ENCODE data around the gene EXOC4.

Gene EXOC4

DNA sequence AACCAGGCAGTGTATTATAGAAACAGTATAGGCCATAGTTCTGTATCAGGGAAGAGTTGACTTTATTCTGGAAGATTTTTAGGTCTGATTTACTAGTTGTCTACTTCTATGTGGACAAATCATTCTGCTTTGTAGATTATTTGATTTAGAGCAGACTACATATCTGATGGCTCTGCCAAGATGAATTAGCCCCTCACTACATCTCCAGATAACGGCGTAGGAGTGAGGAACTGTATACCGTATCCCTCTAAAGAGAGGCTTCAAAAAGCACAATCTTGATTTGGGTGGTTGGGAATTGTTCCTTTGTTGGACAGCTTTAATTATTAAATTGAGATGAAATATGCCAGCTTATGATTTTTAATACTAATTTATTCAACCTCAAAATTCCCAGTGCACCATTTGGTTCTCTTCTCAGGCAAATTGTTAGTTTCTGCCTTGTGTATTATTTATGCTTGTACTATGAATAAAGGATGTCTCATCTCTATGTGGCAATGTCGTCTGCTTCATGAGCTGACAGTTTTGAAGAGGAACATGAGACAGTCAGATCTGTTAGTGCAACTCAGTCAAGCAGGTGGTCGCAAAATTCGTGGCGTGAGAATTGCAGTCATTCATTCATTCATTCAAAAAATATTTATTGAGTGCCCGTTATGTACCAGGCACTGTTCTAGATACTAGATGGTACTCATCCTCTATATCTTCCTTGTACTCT is 422.8 kb downstream of the EXOC4 start:
- DNase-seq (ENCODE audit: low spot score), result no peak

DNA sequence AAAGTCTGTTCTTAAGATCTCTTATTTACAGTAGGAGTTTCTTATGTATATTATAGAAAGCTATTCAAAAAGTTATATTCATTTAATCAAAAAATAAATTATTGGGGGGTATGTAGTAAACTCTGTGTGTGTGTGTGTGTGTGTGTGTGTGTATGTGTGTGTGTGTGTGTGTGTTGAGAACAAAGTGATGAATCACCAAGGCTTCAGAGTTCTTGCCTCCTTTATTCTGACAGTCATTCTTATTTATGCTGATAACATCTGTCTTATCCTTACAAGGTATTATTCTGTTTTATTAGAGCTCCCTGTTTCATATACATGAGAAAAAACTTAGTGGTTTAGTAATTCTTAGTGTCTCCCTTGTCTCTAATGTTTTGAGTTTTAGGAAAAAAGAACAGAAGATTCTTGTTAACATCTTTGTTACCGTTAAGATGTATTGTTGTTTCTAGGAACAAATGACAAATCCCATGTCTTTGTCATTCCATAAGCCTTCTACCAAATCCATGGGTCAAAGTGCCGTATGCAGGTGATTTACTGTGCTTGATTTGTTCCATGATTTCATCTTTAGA is 424.0 kb downstream of the EXOC4 start:
- no peak for DNase-seq (ENCODE audit: low spot score)

DNA sequence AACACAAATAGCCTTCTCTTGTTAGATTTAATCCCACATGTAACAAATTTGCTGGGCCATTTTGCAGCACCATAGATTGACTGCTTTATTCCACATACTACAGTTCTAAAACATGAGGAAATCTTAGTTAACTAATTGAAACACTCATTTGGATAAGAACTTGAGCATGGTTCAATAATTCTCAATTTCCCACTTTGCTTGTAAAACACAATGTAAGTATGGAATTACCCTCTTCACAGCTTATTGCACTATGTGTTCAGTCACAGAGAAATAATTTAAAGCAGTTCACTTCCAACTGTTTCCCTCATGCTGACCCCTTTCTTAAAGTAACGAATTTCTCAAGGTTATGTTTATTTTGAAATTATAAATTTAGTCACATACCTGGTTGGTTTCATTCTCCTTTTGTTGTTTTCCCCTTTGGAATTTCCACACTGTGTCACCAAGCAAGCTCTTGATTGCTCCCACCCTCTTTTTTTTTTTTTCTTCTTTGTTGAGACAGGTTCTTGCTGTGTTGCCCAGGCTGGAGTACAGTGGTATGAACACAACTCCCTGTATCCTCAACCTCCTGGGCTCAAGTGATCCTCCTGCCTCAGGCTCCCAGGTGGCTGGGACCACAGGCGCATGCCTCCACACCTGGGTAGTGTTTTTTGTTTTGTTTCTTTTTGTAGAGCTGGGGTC is 425.4 kb downstream of the EXOC4 start:
- no peak for DNase-seq (ENCODE audit: low spot score)

- DNase-seq (ENCODE audit: low spot score), result no peak
Measured at GRCh38 chr7:133679977-133680376, 427.1 kb downstream of the EXOC4 start.

DNA sequence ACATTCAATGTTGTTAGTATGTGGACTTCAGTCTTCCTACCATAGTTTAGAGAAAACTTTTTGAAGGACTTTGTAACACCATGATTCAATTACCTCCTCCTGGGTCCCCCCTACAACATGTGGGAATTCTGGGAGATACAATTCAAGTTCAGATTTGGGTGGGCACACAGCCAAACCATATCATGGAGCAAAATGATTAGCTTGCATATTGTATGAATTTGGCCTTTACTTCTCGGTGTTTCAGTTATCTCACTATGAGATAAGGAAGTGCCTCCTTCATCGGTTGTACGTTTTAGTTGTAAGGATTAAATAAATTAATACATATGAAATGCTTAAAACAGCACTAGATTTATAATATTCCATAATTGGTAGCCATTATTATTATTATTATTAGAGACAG is 428.7 kb downstream of the EXOC4 start:
- DNase-seq (ENCODE audit: low spot score), result no peak

DNA sequence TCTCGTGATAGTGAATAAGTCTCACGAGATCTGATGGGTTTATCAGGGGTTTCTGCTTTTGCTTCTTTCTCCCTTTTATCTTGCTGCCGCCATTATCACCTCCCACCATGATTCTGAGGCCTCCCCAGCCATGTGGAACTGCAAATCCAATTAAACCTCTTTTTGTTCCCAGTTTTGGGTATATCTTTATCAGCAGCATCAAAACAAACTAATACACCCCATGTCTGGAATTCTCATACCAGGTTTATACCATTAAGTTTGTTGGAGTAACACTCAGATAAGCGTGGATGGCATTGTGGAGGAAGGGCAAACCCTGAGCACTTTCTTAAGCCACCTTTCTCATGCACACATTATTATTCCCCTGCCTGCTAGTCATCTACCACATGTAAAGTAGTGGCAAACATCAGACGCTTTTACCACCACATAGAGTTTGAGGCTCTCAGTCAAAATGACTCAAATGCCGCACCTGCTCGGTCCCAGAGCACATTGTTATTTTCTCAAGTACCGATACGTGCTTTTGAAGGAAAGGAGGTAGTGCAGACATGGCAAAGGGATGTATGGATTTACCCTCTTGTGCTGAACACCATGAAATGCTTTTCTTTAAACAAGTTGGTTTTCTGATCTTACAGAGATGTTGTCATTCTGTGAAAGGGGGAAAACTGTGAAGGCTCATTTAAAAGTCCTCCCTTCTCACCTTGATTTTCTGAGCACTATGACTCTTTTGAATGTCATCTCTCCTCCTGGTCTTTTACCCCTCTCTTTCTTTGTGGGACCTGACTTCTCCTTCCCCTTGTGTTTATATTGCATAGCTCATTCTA is 429.7 kb downstream of the EXOC4 start:
- DNase-seq (ENCODE audit: low spot score), result no peak

DNA sequence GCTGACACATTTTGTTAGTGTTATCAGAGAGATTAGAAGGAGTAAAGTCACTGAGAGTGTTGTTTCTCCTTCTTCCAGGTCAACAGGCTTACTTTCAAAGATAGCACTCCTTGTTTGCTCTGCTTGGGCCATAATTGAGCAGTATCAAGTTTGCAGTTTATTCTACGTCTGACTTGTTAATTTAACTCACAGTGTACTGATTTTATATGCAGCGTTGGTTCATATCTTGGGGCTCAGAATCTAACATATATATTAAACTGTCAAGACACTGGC is 430.2 kb downstream of the EXOC4 start:
- no peak for DNase-seq (ENCODE audit: low spot score)

- DNase-seq (ENCODE audit: low spot score), result no peak
Measured at GRCh38 chr7:133688483-133689239, 435.8 kb downstream of the EXOC4 start.

DNA sequence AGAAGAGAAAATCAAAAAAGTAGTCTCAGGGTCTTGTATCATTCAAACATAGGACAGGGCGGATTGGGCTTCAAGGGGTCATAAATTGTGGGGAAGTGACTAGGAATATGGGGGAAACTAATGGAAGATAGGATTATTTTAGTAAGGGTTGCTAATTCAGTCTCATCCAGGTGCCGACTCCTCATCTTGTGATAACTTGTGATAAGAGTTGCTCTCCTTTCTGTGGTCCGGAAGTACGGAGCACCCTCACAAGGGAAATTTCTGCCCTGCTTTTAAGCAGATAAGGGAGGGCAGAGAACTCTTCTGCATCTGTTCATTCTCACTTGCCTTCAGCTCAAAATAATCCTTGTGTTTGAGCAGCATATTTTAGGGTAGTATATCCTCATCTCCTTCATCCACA is 437.9 kb downstream of the EXOC4 start:
- no peak for DNase-seq (ENCODE audit: low spot score)

DNA sequence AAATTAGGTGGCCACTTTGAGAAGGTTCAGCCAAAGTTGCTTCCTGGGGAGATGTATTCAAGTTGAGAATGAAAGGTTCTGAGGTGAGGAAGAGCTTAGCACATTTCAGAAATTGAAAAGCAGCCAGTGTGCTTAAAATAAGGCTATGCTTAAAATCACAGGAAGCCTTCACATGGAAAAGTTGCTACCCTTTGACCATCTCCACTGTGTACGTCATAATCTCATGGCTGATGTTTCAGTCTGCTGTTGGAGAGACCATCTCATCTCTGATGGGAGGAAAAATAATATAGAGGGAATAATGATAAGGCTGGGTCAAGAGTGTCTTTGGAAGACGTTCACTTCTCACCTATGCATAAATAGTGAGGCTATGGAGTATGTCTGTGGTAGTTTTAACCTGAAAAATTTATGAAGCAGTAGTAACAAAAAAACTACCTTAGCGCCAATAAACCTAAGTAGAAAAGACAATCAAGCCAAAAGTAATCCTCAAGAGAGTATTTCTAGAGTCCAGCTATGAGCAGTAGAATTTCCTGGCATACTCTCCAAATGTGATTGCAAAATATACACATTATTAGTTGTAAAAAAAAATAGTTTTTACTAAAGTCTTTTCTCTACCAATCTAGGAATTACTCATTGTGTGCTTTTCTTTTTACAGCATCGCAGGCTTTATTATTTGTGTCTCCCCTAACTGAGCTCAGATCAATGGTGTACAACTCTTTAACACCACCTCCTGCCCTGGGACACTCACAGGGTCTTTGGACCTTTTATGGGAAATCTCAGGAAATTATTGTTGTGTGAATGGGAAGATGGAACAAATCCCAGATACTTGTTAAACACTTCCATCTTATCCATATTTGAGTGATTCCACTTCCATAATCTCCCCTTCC is 439.1 kb downstream of the EXOC4 start:
- no peak for DNase-seq (ENCODE audit: low spot score)

GRCh38 chr7:133693281-133693680 is 440.4 kb downstream of the EXOC4 start:
- no peak for DNase-seq (ENCODE audit: low spot score)

- no peak for DNase-seq (ENCODE audit: low spot score)
Measured at GRCh38 chr7:133696056-133696455, 443.2 kb downstream of the EXOC4 start.

DNA sequence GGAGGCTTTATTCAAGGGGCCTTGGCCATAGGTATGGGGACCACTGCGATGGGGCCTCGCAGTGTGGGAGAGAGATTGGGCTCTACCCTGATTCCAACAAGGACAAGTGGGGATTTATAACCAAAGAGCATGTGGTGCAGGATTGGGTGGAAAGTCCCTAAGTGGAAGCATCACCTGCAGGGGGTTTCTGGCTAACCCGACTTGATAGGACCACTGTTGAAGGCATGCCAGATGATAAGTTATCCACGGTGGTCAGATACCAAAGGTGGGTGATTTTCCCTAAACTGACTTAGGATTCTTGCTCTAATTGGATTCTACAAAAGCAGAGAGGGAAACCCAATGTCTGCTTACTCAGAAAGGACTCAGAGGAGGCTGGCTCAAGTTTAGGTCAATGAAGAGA is 444.7 kb downstream of the EXOC4 start:
- no peak for DNase-seq (ENCODE audit: low spot score)

- no peak for DNase-seq (ENCODE audit: low spot score)
Measured at GRCh38 chr7:133698127-133698526, 445.2 kb downstream of the EXOC4 start.

DNA sequence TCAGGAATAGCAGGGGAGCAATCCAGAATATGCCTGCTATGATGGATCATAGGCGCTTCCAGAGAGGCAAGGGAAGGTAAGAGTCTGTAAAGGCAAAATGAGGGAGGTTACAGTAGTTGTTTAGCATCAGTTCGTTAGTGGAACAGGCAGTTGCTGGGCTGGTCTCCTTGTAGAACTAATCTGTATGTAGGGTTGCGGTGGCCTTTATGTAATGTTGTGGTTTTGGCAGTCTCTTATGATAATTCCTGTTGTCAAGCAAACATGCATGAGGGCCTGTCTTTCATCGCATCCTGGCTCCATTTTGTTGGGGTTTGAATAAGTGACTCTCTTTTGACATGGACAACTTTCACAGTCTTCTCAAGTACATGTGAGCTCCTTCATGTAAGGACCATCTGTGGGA is 446.5 kb downstream of the EXOC4 start:
- DNase-seq (ENCODE audit: low spot score), result no peak

DNA sequence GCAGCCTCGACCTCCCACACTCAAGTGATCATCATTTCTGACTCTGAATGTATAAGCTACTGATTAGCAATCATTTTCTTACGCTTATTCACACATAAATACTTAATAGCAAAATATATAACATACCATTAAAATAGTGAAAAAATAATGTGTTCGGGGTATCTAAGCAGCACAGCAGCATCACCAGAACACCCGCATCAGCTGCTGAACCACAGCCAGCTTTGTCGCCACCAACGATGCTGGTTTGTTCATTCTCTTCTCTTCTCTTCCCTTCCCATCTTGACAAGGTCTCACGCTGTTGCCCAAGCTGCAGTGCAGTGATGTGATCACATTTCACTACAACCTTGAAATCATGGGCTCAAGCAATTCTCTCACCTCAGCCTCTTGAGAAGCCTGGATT is 449.2 kb downstream of the EXOC4 start:
- DNase-seq (ENCODE audit: low spot score), result no peak

GRCh38 chr7:133702960-133703359 is 450.1 kb downstream of the EXOC4 start:
- DNase-seq (ENCODE audit: low spot score), result no peak

GRCh38 chr7:133703547-133703946 is 450.7 kb downstream of the EXOC4 start:
- DNase-seq (ENCODE audit: low spot score), result no peak

DNA sequence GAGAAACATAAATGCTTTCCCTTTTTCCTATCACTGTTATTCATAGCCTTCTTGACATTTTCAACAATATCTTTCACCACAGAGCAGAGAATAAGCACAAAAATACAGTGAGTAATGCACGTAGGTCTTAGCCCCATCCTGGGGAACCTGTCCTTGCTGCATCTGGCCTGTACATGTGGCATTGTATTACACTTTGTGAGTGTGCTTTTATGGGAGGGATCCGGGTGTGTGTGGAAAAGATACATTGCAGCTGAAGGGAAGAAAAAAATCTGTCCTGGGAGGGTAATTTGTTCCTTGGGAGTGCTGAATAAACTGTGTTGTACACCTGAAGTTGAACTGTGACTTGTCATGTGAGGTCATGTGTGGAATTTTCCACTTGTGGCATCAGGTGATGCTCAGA is 451.6 kb downstream of the EXOC4 start:
- no peak for DNase-seq (ENCODE audit: low spot score)

DNA sequence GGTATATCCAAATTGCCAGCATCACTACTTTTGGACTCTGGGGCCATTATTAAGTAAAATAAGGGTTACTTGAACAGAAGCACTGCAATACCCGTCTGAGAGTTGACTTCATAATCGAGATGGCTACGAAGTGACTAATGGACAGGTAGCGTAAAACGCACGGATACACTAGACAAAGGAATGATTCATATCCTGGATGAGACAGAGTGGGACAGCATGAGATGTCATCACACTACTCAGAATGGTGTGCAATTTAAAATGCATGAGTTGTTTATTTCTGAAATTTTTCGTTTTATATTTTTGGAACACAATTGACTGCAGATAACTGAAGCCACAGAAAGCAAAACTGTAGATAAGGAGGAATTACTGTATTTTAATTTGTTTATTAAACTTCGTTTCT is 452.7 kb downstream of the EXOC4 start:
- DNase-seq (ENCODE audit: low spot score), result no peak

DNA sequence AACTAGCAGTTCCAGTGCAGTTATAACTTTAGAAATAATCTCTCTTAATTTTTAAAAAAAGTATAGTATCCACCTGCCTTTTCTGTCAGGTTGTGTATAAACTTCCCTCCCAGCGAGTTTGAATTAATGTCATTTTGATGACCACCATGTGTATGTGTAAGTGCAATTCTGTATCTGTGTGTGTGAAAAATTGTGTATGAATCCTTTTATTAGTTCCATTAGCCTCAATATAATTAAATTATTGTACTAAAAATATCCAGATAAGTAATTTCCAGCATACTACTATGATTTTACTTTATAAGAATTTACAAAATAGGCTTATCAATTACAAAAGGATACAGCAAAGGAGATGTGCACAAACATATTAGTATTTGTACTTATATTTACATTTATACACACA is 453.1 kb downstream of the EXOC4 start:
- DNase-seq (ENCODE audit: low spot score), result no peak
